Suprapubic skin (tissue), 4 donors: ENCODE results near the gene HADHA.

Source experiments
- CTCF ChIP-seq, 2 donors: fragments of 200-600 bp in 1 of 2; fragments of 450-650 bp in 1 of 2; sonication (generic) in 1 of 2; IDR thresholded peaks; one replicate each; pipeline ENCODE4 v1.5.1; 2016 to 2019; ENCODE audit warnings: antibody characterized with exemption in 2 of 2, mild to moderate bottlenecking in 1 of 2, moderate library complexity in 1 of 2
- EP300 ChIP-seq: sonication (generic); formaldehyde crosslinking; IDR thresholded peaks from one replicate; pipeline ENCODE4 v1.6.1; 2017; ENCODE audit warnings: antibody characterized with exemption
- POLR2A ChIP-seq, 2 donors: fragments of 450-650 bp; IDR thresholded peaks; one replicate each; pipeline ENCODE4 v1.6.1; 2017; ENCODE audit warnings: antibody characterized with exemption in 2 of 2, mild to moderate bottlenecking in 2 of 2, moderate library complexity in 2 of 2
- POLR2AphosphoS5 ChIP-seq, 3 donors: sonication (generic); formaldehyde crosslinking; IDR thresholded peaks; one replicate each; pipeline ENCODE4 v1.6.1; 2017; ENCODE audit warnings: antibody characterized with exemption in 3 of 3

GRCh38 chr2:26164641-26165211, 79.7 kb downstream of the HADHA start:
- TF ChIP-seq POLR2AphosphoS5 (IDR thresholded peaks at IDR 0.05) (no peak), CTCF (IDR thresholded peaks at IDR 0.05) (no peak), POLR2A (IDR thresholded peaks at IDR 0.05) (no peak), EP300 (no peak)
